Suprapubic skin (tissue), 4 donors: ENCODE data around the gene CROT.

ENCODE experiments used
- POLR2A ChIP-seq, 2 donors: fragments of 450-650 bp; IDR thresholded peaks; one replicate each; pipeline ENCODE4 v1.6.1; 2017; ENCODE audit warnings: antibody characterized with exemption in 2 of 2, mild to moderate bottlenecking in 2 of 2, moderate library complexity in 2 of 2
- POLR2AphosphoS5 ChIP-seq, 3 donors: sonication (generic); formaldehyde crosslinking; IDR thresholded peaks; one replicate each; pipeline ENCODE4 v1.6.1; 2017; ENCODE audit warnings: antibody characterized with exemption in 3 of 3
- TF ChIP-seq, protein P1 (sequence below), 2 donors: fragments of 200-600 bp in 1 of 2; fragments of 450-650 bp in 1 of 2; sonication (generic) in 1 of 2; IDR thresholded peaks; one replicate each; pipeline ENCODE4 v1.5.1; 2016 to 2019; ENCODE audit warnings: antibody characterized with exemption in 2 of 2, mild to moderate bottlenecking in 1 of 2, moderate library complexity in 1 of 2

DNA sequence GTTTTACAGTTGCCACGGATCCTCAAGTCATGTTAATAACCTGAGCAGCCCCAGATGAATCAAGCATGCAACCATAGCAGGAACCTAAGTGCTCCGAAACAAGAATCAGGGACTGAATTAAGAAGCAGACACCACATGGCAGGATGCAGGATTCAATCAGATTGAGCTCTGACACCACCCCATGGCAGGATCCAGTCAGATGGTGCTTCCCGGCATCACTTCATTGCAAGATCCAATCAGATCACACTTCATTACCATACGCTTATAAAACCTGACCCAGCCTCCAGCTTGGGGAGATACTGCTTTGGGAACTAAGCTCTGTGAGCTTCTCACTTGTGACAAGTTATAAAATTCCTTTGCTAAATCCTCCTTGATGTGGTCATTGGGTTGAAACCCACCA lies 74.7 kb downstream of the CROT start:
- TF ChIP-seq, protein P1, sequence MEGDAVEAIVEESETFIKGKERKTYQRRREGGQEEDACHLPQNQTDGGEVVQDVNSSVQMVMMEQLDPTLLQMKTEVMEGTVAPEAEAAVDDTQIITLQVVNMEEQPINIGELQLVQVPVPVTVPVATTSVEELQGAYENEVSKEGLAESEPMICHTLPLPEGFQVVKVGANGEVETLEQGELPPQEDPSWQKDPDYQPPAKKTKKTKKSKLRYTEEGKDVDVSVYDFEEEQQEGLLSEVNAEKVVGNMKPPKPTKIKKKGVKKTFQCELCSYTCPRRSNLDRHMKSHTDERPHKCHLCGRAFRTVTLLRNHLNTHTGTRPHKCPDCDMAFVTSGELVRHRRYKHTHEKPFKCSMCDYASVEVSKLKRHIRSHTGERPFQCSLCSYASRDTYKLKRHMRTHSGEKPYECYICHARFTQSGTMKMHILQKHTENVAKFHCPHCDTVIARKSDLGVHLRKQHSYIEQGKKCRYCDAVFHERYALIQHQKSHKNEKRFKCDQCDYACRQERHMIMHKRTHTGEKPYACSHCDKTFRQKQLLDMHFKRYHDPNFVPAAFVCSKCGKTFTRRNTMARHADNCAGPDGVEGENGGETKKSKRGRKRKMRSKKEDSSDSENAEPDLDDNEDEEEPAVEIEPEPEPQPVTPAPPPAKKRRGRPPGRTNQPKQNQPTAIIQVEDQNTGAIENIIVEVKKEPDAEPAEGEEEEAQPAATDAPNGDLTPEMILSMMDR (IDR thresholded peaks at IDR 0.05), result no peak
- no peak for TF ChIP-seq POLR2AphosphoS5 (IDR thresholded peaks at IDR 0.05)
- TF ChIP-seq POLR2A (IDR thresholded peaks at IDR 0.05), result no peak
